HEK293 (cell line): ENCODE measurements around the gene CLPX.

ENCODE experiments used
- CTCF ChIA-PET: fragments of 350-600 bp; formaldehyde crosslinking; extraction: SDS; loops from one replicate; lab custom pipeline; 2021; ENCODE audit warnings: antibody characterized with exemption; lab: Yijun Ruan, JAX
- POLR2A ChIA-PET: fragments of 300-600 bp; formaldehyde crosslinking; extraction: SDS; loops from one replicate; lab custom pipeline; 2020; ENCODE audit warnings: antibody characterized with exemption, inconsistent platforms; lab: Yijun Ruan, JAX
- H3K27ac ChIP-seq: fragments of 200-500 bp; sonication (Bioruptor generic); 2 replicates; pipeline ENCODE4 v1.5.1; 2014; ENCODE audit warnings: low read depth, low read length, control low read depth, inconsistent platforms; ENCODE audit errors: extremely low read depth
- H3K36me3 ChIP-seq, 2 experiments: fragments of 200-500 bp in 1 of 2; sonication (Bioruptor generic) in 1 of 2; 1 replicate in 1 of 2; 2 replicates in 1 of 2; pipeline ENCODE4 v1.5.1; 2014 to 2017; ENCODE audit warnings: inconsistent platforms in 2 of 2, low read length in 2 of 2; ENCODE audit not compliant: control insufficient read depth in 2 of 2, insufficient read depth in 1 of 2
- H3K4me1 ChIP-seq: fragments of 200-500 bp; sonication (Bioruptor generic); 2 replicates; pipeline ENCODE4 v1.5.1; 2014; ENCODE audit warnings: mild to moderate bottlenecking, low read length, inconsistent platforms; ENCODE audit not compliant: control insufficient read depth, insufficient read depth
- H3K4me3 ChIP-seq: 2 replicates; pipeline ENCODE4 v1.5.1; 2011; ENCODE audit warnings: low read depth, mild to moderate bottlenecking, control low read depth, low read length, moderate library complexity
- H3K9me3 ChIP-seq: fragments of 200-500 bp; sonication (Bioruptor generic); 2 replicates; pipeline ENCODE4 v1.5.1; 2014; ENCODE audit warnings: low read depth, low read length, inconsistent platforms; ENCODE audit not compliant: control insufficient read depth, insufficient read depth
- ATF2 ChIP-seq: fragments of 450-650 bp; formaldehyde crosslinking; IDR thresholded peaks from 2 replicates; pipeline ENCODE4 v1.5.1; 2016; ENCODE audit warnings: missing biosample characterization, missing genetic modification characterization, low read depth
- GLIS2 ChIP-seq: fragments of 450-650 bp; formaldehyde crosslinking; IDR thresholded peaks from 2 replicates; pipeline ENCODE4 v1.5.1; 2016; ENCODE audit warnings: missing biosample characterization, missing genetic modification characterization
- HOXD13 ChIP-seq: sonication (generic); formaldehyde crosslinking; IDR thresholded peaks from 2 replicates; pipeline ENCODE4 v1.8.0; 2022; ENCODE audit warnings: missing genetic modification reagents, borderline replicate concordance
- OSR2 ChIP-seq: fragments of 450-650 bp; formaldehyde crosslinking; IDR thresholded peaks from 2 replicates; pipeline ENCODE4 v1.5.1; 2016; ENCODE audit warnings: missing biosample characterization, missing genetic modification characterization
- PRDM2 ChIP-seq: fragments of 450-650 bp; formaldehyde crosslinking; IDR thresholded peaks from 2 replicates; pipeline ENCODE4 v1.5.1; 2016; ENCODE audit warnings: missing biosample characterization, missing genetic modification characterization, borderline replicate concordance
- REST ChIP-seq: fragments of 450-650 bp; formaldehyde crosslinking; IDR thresholded peaks from 2 replicates; pipeline ENCODE4 v1.5.1; 2016; ENCODE audit warnings: missing biosample characterization, missing genetic modification characterization
- ZBTB11 ChIP-seq: fragments of 450-650 bp; formaldehyde crosslinking; conservative IDR thresholded peaks from 2 replicates; pipeline ENCODE4 v1.5.1; 2016; ENCODE audit warnings: low read depth, missing biosample characterization, missing genetic modification characterization
- ZFP37 ChIP-seq: fragments of 450-650 bp; formaldehyde crosslinking; IDR thresholded peaks from 2 replicates; pipeline ENCODE4 v1.5.1; 2016; ENCODE audit warnings: missing biosample characterization, missing genetic modification characterization
- ZNF112 ChIP-seq: fragments of 450-650 bp; formaldehyde crosslinking; IDR thresholded peaks from 2 replicates; pipeline ENCODE4 v1.5.0; 2017; ENCODE audit warnings: missing biosample characterization, missing genetic modification characterization
- ZNF174 ChIP-seq: fragments of 450-650 bp; formaldehyde crosslinking; IDR thresholded peaks from 2 replicates; pipeline ENCODE4 v1.5.0; 2017; ENCODE audit warnings: missing biosample characterization, mild to moderate bottlenecking, missing genetic modification characterization
- ZNF266 ChIP-seq: fragments of 450-650 bp; formaldehyde crosslinking; IDR thresholded peaks from 2 replicates; pipeline ENCODE4 v1.5.1; 2016; ENCODE audit warnings: missing biosample characterization, missing genetic modification characterization, low read depth
- ZNF510 ChIP-seq: fragments of 450-650 bp; formaldehyde crosslinking; IDR thresholded peaks from 2 replicates; pipeline ENCODE4 v1.5.1; 2018; ENCODE audit warnings: mild to moderate bottlenecking, missing genetic modification characterization, missing biosample characterization; ENCODE audit not compliant: insufficient replicate concordance
- ZNF654 ChIP-seq: fragments of 450-650 bp; formaldehyde crosslinking; IDR thresholded peaks from 2 replicates; pipeline ENCODE4 v1.5.1; 2016; ENCODE audit warnings: low read depth, missing biosample characterization, missing genetic modification characterization
- ZNF677 ChIP-seq: fragments of 450-650 bp; IDR thresholded peaks from 2 replicates; pipeline ENCODE4 v1.5.0; 2018; ENCODE audit warnings: missing biosample characterization, mild to moderate bottlenecking, missing genetic modification characterization, moderate library complexity
- TF ChIP-seq, protein P1 (sequence below): fragments of 450-650 bp; formaldehyde crosslinking; IDR thresholded peaks from 2 replicates; pipeline ENCODE4 v1.5.1; 2016; ENCODE audit warnings: missing biosample characterization, missing genetic modification characterization
- TF ChIP-seq, protein P2 (sequence below): fragments of 450-650 bp; formaldehyde crosslinking; IDR thresholded peaks from 2 replicates; pipeline ENCODE4 v1.5.1; 2016; ENCODE audit warnings: missing biosample characterization, missing genetic modification characterization
- TF ChIP-seq, protein P3 (sequence below): fragments of 450-650 bp; formaldehyde crosslinking; IDR thresholded peaks from 2 replicates; pipeline ENCODE4 v1.5.1; 2016; ENCODE audit warnings: missing biosample characterization, missing genetic modification characterization

CLPX gene

DNA sequence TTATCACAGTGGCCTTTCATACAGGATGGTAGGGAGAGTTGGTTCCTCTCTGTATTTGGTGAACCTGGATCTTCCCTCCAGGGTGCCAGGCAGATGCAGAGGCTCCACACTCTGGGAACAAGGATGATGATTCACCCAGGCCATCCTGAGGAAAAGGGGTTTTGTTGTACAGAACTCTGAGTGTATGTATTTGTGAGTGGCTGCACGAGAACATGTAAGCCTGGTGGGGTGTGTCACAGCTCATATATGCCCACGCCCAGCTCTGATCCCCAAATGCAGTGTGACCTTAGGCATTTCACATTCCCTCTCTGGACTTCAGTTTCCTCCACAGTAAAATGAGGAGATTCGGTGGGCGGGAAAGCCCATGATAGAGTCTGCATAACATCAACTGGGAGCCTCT is 37.7 kb upstream of the CLPX start:
- no peak overlapping the region for H3K4me3 ChIP-seq
- ChIA-PET POLR2A (no interaction called here), CTCF (interaction anchor here (0.6 kb wide), 1 partner anchor 31 kb away, joined by 3 read pairs; no protein-coding TSS in a partner anchor)
- no peaks in the 10 kb centered on the region for H3K36me3 ChIP-seq
- no peaks in the 10 kb centered on the region for H3K4me1 ChIP-seq
- no peak overlapping the region for H3K27ac ChIP-seq
- TF ChIP-seq ZNF677 (tag by site-specific recombination) (no peak), ZNF112 (tag by site-specific recombination) (no peak), ATF2 (no peak), ZNF174 (tag by site-specific recombination) (no peak), GLIS2 (tag by site-specific recombination) (no peak), PRDM2 (tag by site-specific recombination) (no peak), ZFP37 (tag by site-specific recombination) (no peak), HOXD13 (no peak), ZBTB11 (no peak), ZNF654 (tag by site-specific recombination) (no peak), ZNF266 (tag by site-specific recombination) (no peak), OSR2 (tag by site-specific recombination) (no peak), REST (no peak), ZNF510 (no peak)
- TF ChIP-seq, protein P1, sequence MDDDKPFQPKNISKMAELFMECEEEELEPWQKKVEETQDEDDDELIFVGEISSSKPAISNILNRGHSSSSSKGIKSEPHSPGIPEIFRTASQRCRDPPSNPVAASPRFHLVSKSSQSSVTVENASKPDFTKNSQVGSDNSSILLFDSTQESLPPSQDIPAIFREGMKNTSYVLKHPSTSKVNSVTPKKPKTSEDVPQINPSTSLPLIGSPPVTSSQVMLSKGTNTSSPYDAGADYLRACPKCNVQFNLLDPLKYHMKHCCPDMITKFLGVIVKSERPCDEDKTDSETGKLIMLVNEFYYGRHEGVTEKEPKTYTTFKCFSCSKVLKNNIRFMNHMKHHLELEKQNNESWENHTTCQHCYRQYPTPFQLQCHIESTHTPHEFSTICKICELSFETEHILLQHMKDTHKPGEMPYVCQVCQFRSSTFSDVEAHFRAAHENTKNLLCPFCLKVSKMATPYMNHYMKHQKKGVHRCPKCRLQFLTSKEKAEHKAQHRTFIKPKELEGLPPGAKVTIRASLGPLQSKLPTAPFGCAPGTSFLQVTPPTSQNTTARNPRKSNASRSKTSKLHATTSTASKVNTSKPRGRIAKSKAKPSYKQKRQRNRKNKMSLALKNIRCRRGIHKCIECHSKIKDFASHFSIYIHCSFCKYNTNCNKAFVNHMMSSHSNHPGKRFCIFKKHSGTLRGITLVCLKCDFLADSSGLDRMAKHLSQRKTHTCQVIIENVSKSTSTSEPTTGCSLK (tag by site-specific recombination): no peak
- TF ChIP-seq, protein P2, sequence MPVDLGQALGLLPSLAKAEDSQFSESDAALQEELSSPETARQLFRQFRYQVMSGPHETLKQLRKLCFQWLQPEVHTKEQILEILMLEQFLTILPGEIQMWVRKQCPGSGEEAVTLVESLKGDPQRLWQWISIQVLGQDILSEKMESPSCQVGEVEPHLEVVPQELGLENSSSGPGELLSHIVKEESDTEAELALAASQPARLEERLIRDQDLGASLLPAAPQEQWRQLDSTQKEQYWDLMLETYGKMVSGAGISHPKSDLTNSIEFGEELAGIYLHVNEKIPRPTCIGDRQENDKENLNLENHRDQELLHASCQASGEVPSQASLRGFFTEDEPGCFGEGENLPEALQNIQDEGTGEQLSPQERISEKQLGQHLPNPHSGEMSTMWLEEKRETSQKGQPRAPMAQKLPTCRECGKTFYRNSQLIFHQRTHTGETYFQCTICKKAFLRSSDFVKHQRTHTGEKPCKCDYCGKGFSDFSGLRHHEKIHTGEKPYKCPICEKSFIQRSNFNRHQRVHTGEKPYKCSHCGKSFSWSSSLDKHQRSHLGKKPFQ (tag by site-specific recombination): no peak
- TF ChIP-seq, protein P3, sequence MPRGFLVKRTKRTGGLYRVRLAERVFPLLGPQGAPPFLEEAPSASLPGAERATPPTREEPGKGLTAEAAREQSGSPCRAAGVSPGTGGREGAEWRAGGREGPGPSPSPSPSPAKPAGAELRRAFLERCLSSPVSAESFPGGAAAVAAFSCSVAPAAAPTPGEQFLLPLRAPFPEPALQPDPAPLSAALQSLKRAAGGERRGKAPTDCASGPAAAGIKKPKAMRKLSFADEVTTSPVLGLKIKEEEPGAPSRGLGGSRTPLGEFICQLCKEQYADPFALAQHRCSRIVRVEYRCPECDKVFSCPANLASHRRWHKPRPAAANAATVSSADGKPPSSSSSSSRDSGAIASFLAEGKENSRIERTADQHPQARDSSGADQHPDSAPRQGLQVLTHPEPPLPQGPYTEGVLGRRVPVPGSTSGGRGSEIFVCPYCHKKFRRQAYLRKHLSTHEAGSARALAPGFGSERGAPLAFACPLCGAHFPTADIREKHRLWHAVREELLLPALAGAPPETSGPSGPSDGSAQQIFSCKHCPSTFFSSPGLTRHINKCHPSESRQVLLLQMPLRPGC (tag by site-specific recombination): no peak
- H3K9me3 ChIP-seq: no peaks in the 10 kb centered on the region
